Measurements from ENCODE around the gene FAM162B. TPM values are rescaled to one million over a fixed set of nuclear protein-coding genes. Genes with fewer than 3 reads are reported as not detected.

Gene FAM162B
- total RNA-seq, 1 experiment from 2014 or later = 2.1 TPM

Other genes starting within 250 kb of the FAM162B start
- not detected in 2 replicates for gene TRAPPC3L, start 220.0 kb downstream of the FAM162B start, total RNA-seq (2021)
- gene CALHM4, start 212.0 kb downstream of the FAM162B start, total RNA-seq (2021) = not detected in 2 replicates
- gene RWDD1, start 194.2 kb downstream of the FAM162B start, total RNA-seq (2021) = 38.8 and 42.0 TPM in 2 replicates
- 0.31 and 0.33 TPM in 2 replicates for gene RSPH4A, start 149.2 kb downstream of the FAM162B start, total RNA-seq (2021)
- gene ZUP1, start 97.0 kb downstream of the FAM162B start, total RNA-seq (2021) = 14.8 and 15.7 TPM in 2 replicates
- 8.0 and 10.5 TPM in 2 replicates for gene KPNA5, start 84.5 kb downstream of the FAM162B start, total RNA-seq (2021)
- gene GPRC6A, start 63.4 kb upstream of the FAM162B start, total RNA-seq (2021) = not detected in 2 replicates
- not detected in 2 replicates for gene RFX6, start 111.5 kb upstream of the FAM162B start, total RNA-seq (2021)